K562 (cell line): ENCODE results near the gene HRC. TPM values are rescaled to one million over a fixed set of nuclear protein-coding genes. Genes with fewer than 3 reads are reported as not detected.

ENCODE experiments used
- ARID3B ChIP-seq: fragments of 250-450 bp; sonication (Bioruptor Pico); IDR thresholded peaks from 2 replicates; pipeline ENCODE4 v1.4.0; 2020; ENCODE audit warnings: borderline replicate concordance
- CTBP1 ChIP-seq: fragments of 450-650 bp; IDR thresholded peaks from 2 replicates; pipeline ENCODE4 v1.6.1; 2016; ENCODE audit warnings: borderline replicate concordance
- ETS2 ChIP-seq: IDR thresholded peaks from 2 replicates; pipeline ENCODE4 v1.6.1; 2016; ENCODE audit warnings: borderline replicate concordance, missing genetic modification characterization, mild to moderate bottlenecking, moderate library complexity, missing compliant biosample characterization; ENCODE audit not compliant: poor library complexity, severe bottlenecking
- HDAC2 ChIP-seq: fragments of 450-650 bp; IDR thresholded peaks from 2 replicates; pipeline ENCODE4 v1.6.1; 2016; ENCODE audit warnings: mild to moderate bottlenecking
- HINFP ChIP-seq: fragments of 450-650 bp; conservative IDR thresholded peaks from 2 replicates; pipeline ENCODE4 v1.6.1; 2016; ENCODE audit warnings: missing genetic modification characterization, low read depth, mild to moderate bottlenecking, control low read depth, missing compliant biosample characterization
- HNRNPK ChIP-seq: fragments of 200-400 bp; formaldehyde crosslinking; IDR thresholded peaks from one replicate; pipeline ENCODE4 v1.6.1; 2018; ENCODE audit warnings: mild to moderate bottlenecking, low read depth, low read length; ENCODE audit not compliant: poor library complexity, severe bottlenecking
- IRF1 ChIP-seq: sonication (generic); formaldehyde crosslinking; IDR thresholded peaks from 2 replicates; pipeline ENCODE4 v1.8.0; 2022; ENCODE audit warnings: missing genetic modification reagents, mild to moderate bottlenecking, borderline replicate concordance
- KLF1 ChIP-seq: fragments of 450-650 bp; IDR thresholded peaks from 2 replicates; pipeline ENCODE4 v1.6.1; 2016; ENCODE audit warnings: missing genetic modification characterization, missing compliant biosample characterization
- NFYB ChIP-seq: IDR thresholded peaks from 2 replicates; pipeline ENCODE4 v1.6.1; 2011; ENCODE audit warnings: mild to moderate bottlenecking, moderate library complexity; ENCODE audit not compliant: insufficient read length; ENCODE audit errors: extremely low read depth
- NKRF ChIP-seq: fragments of 450-650 bp; IDR thresholded peaks from 2 replicates; pipeline ENCODE4 v1.6.1; 2016; ENCODE audit warnings: borderline replicate concordance
- RFX7 ChIP-seq: fragments of 250-450 bp; sonication (Bioruptor Pico); IDR thresholded peaks from 2 replicates; pipeline ENCODE4 v1.5.1; 2021; ENCODE audit warnings: mild to moderate bottlenecking
- TBL1XR1 ChIP-seq, 2 experiments: IDR thresholded peaks; 2 replicates each; pipeline ENCODE4 v1.6.1; 2012; ENCODE audit warnings: improper control_type of control experiment in 2 of 2, low read length in 2 of 2, mild to moderate bottlenecking in 1 of 2
- THRB ChIP-seq: fragments of 450-650 bp; formaldehyde crosslinking; conservative IDR thresholded peaks from 2 replicates; pipeline ENCODE4 v1.4.0; 2022; ENCODE audit warnings: mild to moderate bottlenecking, missing genetic modification characterization
- ZNF592 ChIP-seq: fragments of 450-650 bp; IDR thresholded peaks from 2 replicates; pipeline ENCODE4 v1.6.1; 2017; ENCODE audit warnings: antibody characterized with exemption, mild to moderate bottlenecking
- polyA plus RNA-seq, 8 experiments: library from polyadenylated mRNA; depleted of rRNA in 4 of 8; stranded (reverse) in 5 of 8; unstranded in 3 of 8; fragments of >200 nt; fragmentation: Nextera tagmentation in 2 of 8; fragmentation: Illumina TruSeq in 1 of 8; extraction: Ambion mirVana in 2 of 8; extraction: Trizol in 1 of 8; gene quantifications; 2 replicates each; pipeline versions ENCODE4 v1.2.1 to v1.2.3, GENCODE V29; 2011 to 2014; ENCODE audit warnings: inconsistent platforms in 1 of 8, missing spikeins in 1 of 8
- total RNA-seq, 7 experiments: library from RNA; depleted of rRNA in 6 of 7; stranded (reverse); fragments of >200 nt in 6 of 7; fragmentation: Illumina TruSeq in 2 of 7; extraction: Trizol in 2 of 7; gene quantifications; 2 replicates each; pipeline versions ENCODE4 v1.2.1 to v1.2.3, GENCODE V29; 2011 to 2021; ENCODE audit warnings: low replicate concordance in 1 of 7

HRC gene
- total and polyA plus RNA-seq, 9 of the 15 experiments (the other 6 are each of a cell fraction or from before 2014, with no cell fraction given): 0.66 to 18.7 (median 13.1) TPM

- TF ChIP-seq ZNF592 (peak; percentile 20; the same call in 1 of the 2 replicates), HINFP (tag) (no peak), CTBP1 (peak; percentile 96), ARID3B (no peak), TBL1XR1 (IDR thresholded peaks at IDR 0.05; ENCODE audit: low read length in 2 of 2) (no peak; a peak in 1 of 4 replicates), KLF1 (tag) (peak; percentile 94), THRB (CRISPR knock-in tag) (no peak), HNRNPK (no peak), RFX7 (CRISPR knock-in tag) (no peak), IRF1 (no peak), ETS2 (no peak), NKRF (no peak; the same call in 1 of the 2 replicates), NFYB (peak; percentile 47), HDAC2 (peak; percentile 94)
Observed at GRCh38 chr19:49118565-49119410, 36.4 kb downstream of the HRC start, which contains the start of gene C19orf73 (continued).
